Endothelial cell of umbilical vein (primary cell): ENCODE data around the gene COG5. TPM values are rescaled to one million over a fixed set of nuclear protein-coding genes. Genes with fewer than 3 reads are reported as not detected.

Source experiments
- BruUV-seq: library from RNA; stranded (reverse); fragments of 400-500 nt; replicated peaks from 2 replicates; lab custom pipeline; 2021; lab: Mats Ljungman, UMichigan
- CTCF ChIA-PET: fragments of 300-600, 350-600 bp; sonication (Branson Sonifier 250); formaldehyde crosslinking; loops from one replicate; lab custom pipeline; 2021; ENCODE audit warnings: antibody characterized with exemption, inconsistent platforms; lab: Charles Lee
- POLR2A ChIA-PET: fragments of 300-600, 350-600 bp; sonication (Branson Sonifier 250); formaldehyde crosslinking; loops from one replicate; lab custom pipeline; 2021; ENCODE audit warnings: antibody characterized with exemption, inconsistent platforms; lab: Charles Lee
- DNase-seq: peaks from one replicate; pipeline ENCODE4 v3.0.0-alpha.2; 2011; ENCODE audit warnings: low read depth, low spot score
- FAIRE-seq: peaks from 2 replicates; lab custom pipeline; 2011; peaks lifted over from hg19 to GRCh38; lab: Jason Lieb, UNC
- H2AFZ ChIP-seq: 2 replicates; pipeline ENCODE4 v1.6.0; 2012; ENCODE audit warnings: low read depth, low read length, control low read depth, inconsistent platforms
- H3K27ac ChIP-seq: 2 replicates; pipeline ENCODE4 v1.5.1; 2011; ENCODE audit warnings: low read depth, mild to moderate bottlenecking, control low read depth, low read length, moderate library complexity; ENCODE audit not compliant: insufficient read depth
- H3K27me3 ChIP-seq, 2 experiments: 2 replicates each; pipeline versions ENCODE4 v1.6.0 to v1.6.1; 2011; ENCODE audit warnings: low read length in 2 of 2, mixed read lengths in 1 of 2; ENCODE audit not compliant: control insufficient read depth in 2 of 2, insufficient read depth in 2 of 2
- H3K36me3 ChIP-seq, 2 experiments: 2 replicates in 1 of 2; 3 replicates in 1 of 2; pipeline ENCODE4 v1.5.1; 2011; ENCODE audit warnings: low read length in 2 of 2, mild to moderate bottlenecking in 1 of 2, moderate library complexity in 1 of 2; ENCODE audit not compliant: control insufficient read depth in 2 of 2, insufficient read depth in 2 of 2; ENCODE audit errors: extremely low read depth in 1 of 2
- H3K4me1 ChIP-seq: 3 replicates; pipeline ENCODE4 v1.5.1; 2011; ENCODE audit warnings: mild to moderate bottlenecking, low read length; ENCODE audit not compliant: control insufficient read depth, insufficient read depth; ENCODE audit errors: extremely low read depth
- H3K4me2 ChIP-seq: 2 replicates; pipeline ENCODE4 v1.6.1; 2011; ENCODE audit warnings: low read length, control low read depth, mixed read lengths; ENCODE audit not compliant: insufficient read depth
- H3K4me3 ChIP-seq, 3 experiments: fragments of 200-600 bp in 1 of 3; sonication (generic), shearing (Covaris generic) in 1 of 3; replicated peaks in 1 of 3; 2 replicates each; pipeline ENCODE4 v1.5.1; 2011 to 2016; ENCODE audit warnings: control low read depth in 3 of 3, low read length in 3 of 3, mild to moderate bottlenecking in 2 of 3, inconsistent platforms in 1 of 3, low read depth in 1 of 3, moderate library complexity in 1 of 3; ENCODE audit not compliant: insufficient read depth in 1 of 3
- H3K79me2 ChIP-seq: 2 replicates; pipeline ENCODE4 v1.6.0; 2012; ENCODE audit warnings: low read length, inconsistent platforms; ENCODE audit not compliant: control insufficient read depth, insufficient read depth
- H3K9ac ChIP-seq: replicated peaks from 2 replicates; pipeline ENCODE3; 2011; ENCODE audit warnings: low read length, control low read depth; ENCODE audit not compliant: insufficient read depth; ENCODE audit errors: extremely low read depth
- H3K9me1 ChIP-seq: replicated peaks from 3 replicates; pipeline ENCODE4 v1.6.0; 2011; ENCODE audit warnings: mild to moderate bottlenecking, low read length; ENCODE audit not compliant: control insufficient read depth, insufficient read depth; ENCODE audit errors: extremely low read depth
- H3K9me3 ChIP-seq: replicated peaks from 2 replicates; pipeline ENCODE4 v1.5.1; 2012; ENCODE audit warnings: low read length, inconsistent platforms; ENCODE audit not compliant: control insufficient read depth, insufficient read depth
- H4K20me1 ChIP-seq: replicated peaks from 2 replicates; pipeline ENCODE3; 2011; ENCODE audit warnings: mild to moderate bottlenecking, low read length; ENCODE audit not compliant: control insufficient read depth, insufficient read depth; ENCODE audit errors: extremely low read depth
- CTCF ChIP-seq, 2 donors: IDR thresholded peaks; 1 replicate in 1 of 2; 2 replicates in 1 of 2; pipeline ENCODE4 v1.5.1; 2011; ENCODE audit warnings: low read length in 2 of 2, mild to moderate bottlenecking in 2 of 2, moderate library complexity in 2 of 2, control low read depth in 1 of 2, inconsistent platforms in 1 of 2, low read depth in 1 of 2; ENCODE audit not compliant: insufficient read depth in 1 of 2; ENCODE audit errors: extremely low read depth in 1 of 2
- GATA2 ChIP-seq: IDR thresholded peaks from 2 replicates; pipeline ENCODE4 v1.7.0; 2011; ENCODE audit warnings: low read depth, mild to moderate bottlenecking, moderate library complexity, mixed read lengths, low read length; ENCODE audit not compliant: insufficient read length, insufficient read depth
- JUN ChIP-seq: IDR thresholded peaks from 2 replicates; pipeline ENCODE4 v1.6.1; 2011; ENCODE audit warnings: borderline replicate concordance, low read depth; ENCODE audit not compliant: insufficient read length, insufficient read depth
- MAX ChIP-seq: IDR thresholded peaks from 2 replicates; pipeline ENCODE4 v1.6.1; 2011; ENCODE audit not compliant: insufficient read depth, insufficient read length
- MYC ChIP-seq: IDR thresholded peaks from one replicate; pipeline ENCODE4 v1.6.1; 2011; ENCODE audit warnings: mild to moderate bottlenecking, low read depth, low read length
- POLR2A ChIP-seq: IDR thresholded peaks from 2 replicates; pipeline ENCODE4 v1.6.1; 2012; ENCODE audit warnings: low read depth, mild to moderate bottlenecking, control low read depth, low read length
- POLR2AphosphoS5 ChIP-seq: IDR thresholded peaks from 2 replicates; pipeline ENCODE4 v1.6.1; 2012; ENCODE audit warnings: low read depth, mild to moderate bottlenecking, control low read depth, low read length, moderate library complexity; ENCODE audit not compliant: insufficient read depth
- dilution Hi-C: fragments of 300-500 bp; cut with MboI; formaldehyde crosslinking; loops from one replicate; pipeline ENCODE4 v1.15.0; 2019; ENCODE audit warnings: low sequenced_read_pairs; ENCODE audit not compliant: extremely low pct_ligation_motif_present
- intact Hi-C: fragments of 100-400 bp; cut with micrococcal nuclease; formaldehyde crosslinking; loops from one replicate; pipeline ENCODE4 v1.10.0; 2022
- polyA plus RNA-seq, 4 experiments: library from polyadenylated mRNA; depleted of rRNA in 3 of 4; stranded (reverse) in 3 of 4; unstranded in 1 of 4; fragments of >200 nt; gene quantifications; 2 replicates each; pipeline versions ENCODE4 v1.2.1 to v1.2.3, GENCODE V29; 2011 to 2012; ENCODE audit warnings: missing spikeins in 1 of 4
- total RNA-seq: library from RNA; stranded (reverse); gene quantifications from 2 replicates; pipeline ENCODE4 v1.2.3, GENCODE V29; 2021

COG5 gene
- total and polyA plus RNA-seq, 2 donors (not counting 3 experiments of a cell fraction or from before 2014, with no cell fraction given): 18.8 to 45.3 TPM

- H3K4me2 ChIP-seq: no peak overlapping the region
- H3K27me3 ChIP-seq: no peaks in the 10 kb centered on the region
- CTCF ChIA-PET: no interaction called here
- no peak overlapping the region for H3K9ac ChIP-seq
- no peaks in the 10 kb centered on the region for H3K36me3 ChIP-seq
- H3K27ac ChIP-seq: no peak overlapping the region
- intact Hi-C loops: no loop called here
- H3K4me3 ChIP-seq: no peak overlapping the region
- H2AFZ ChIP-seq: no peak overlapping the region
- H3K9me3 ChIP-seq: no peaks in the 10 kb centered on the region
- BruUV-seq: no TSS peak
- dilution Hi-C loops: no loop called here
- H3K9me1 ChIP-seq: no peaks in the 10 kb centered on the region
- DNase-seq: no peak
- POLR2A ChIA-PET: no interaction called here
- no peak for FAIRE-seq
- no peaks in the 10 kb centered on the region for H3K4me1 ChIP-seq
- no peaks in the 10 kb centered on the region for H3K79me2 ChIP-seq
- no peak for TF ChIP-seq CTCF (IDR thresholded peaks at IDR 0.05; ENCODE audit: extremely low read depth in 1 of 2, insufficient read depth in 1 of 2, low read depth in 1 of 2, low read length in 2 of 2)
- TF ChIP-seq JUN: no peak
- TF ChIP-seq MYC: no peak
- TF ChIP-seq POLR2AphosphoS5: no peak
- TF ChIP-seq POLR2A: no peak
- TF ChIP-seq MAX: no peak
- no peak for TF ChIP-seq GATA2
- no peaks in the 10 kb centered on the region for H4K20me1 ChIP-seq
Measured at GRCh38 chr7:107254398-107254985, 309.2 kb downstream of the COG5 start.
